Lung (tissue), 12 donors: ENCODE results near the gene GUCD1. TPM values are rescaled to one million over a fixed set of nuclear protein-coding genes. Genes with fewer than 3 reads are reported as not detected.
A peak's percentile ranks its signal among the peaks of the same experiment; 100 is the strongest.

ENCODE experiments used
- ATAC-seq: fragments of 200-7000 bp; cut with Tn5 transposase; one replicate; pipeline ENCODE4 v1.9.1; 2020; ENCODE audit warnings: moderate number of reproducible peaks; ENCODE audit not compliant: insufficient read depth, low FRiP score
- DNase-seq, 3 donors: peaks; one replicate each; pipeline ENCODE4 v3.0.0-alpha.2; 2013 to 2017
- H3K27ac ChIP-seq, 2 donors: one replicate each; pipeline ENCODE4 v1.5.1; 2013; ENCODE audit warnings: mild to moderate bottlenecking in 2 of 2, moderate library complexity in 2 of 2, control low read depth in 1 of 2, inconsistent platforms in 1 of 2, low read depth in 1 of 2, low read length in 1 of 2
- H3K27me3 ChIP-seq, 3 donors: one replicate each; pipeline ENCODE4 v1.5.1; 2013; ENCODE audit warnings: low read length in 2 of 3; ENCODE audit not compliant: control insufficient read depth in 3 of 3, insufficient read depth in 3 of 3
- H3K36me3 ChIP-seq, 4 donors: one replicate each; pipeline ENCODE4 v1.5.1; 2013; ENCODE audit warnings: low read length in 4 of 4, mild to moderate bottlenecking in 1 of 4, moderate library complexity in 1 of 4; ENCODE audit not compliant: control insufficient read depth in 4 of 4, insufficient read depth in 4 of 4
- H3K4me1 ChIP-seq, 5 donors: one replicate each; pipeline ENCODE4 v1.5.1; 2013; ENCODE audit warnings: low read length in 5 of 5, mild to moderate bottlenecking in 2 of 5, moderate library complexity in 1 of 5; ENCODE audit not compliant: control insufficient read depth in 5 of 5, insufficient read depth in 5 of 5
- H3K4me3 ChIP-seq: one replicate; pipeline ENCODE4 v1.5.1; 2013; ENCODE audit warnings: mild to moderate bottlenecking, control low read depth, moderate library complexity
- H3K9ac ChIP-seq, 2 donors: one replicate each; pipeline ENCODE4 v1.5.1; 2013; ENCODE audit warnings: low read length in 2 of 2, control low read depth in 1 of 2; ENCODE audit not compliant: insufficient read depth in 1 of 2
- H3K9me3 ChIP-seq, 4 donors: one replicate each; pipeline ENCODE4 v1.5.1; 2013; ENCODE audit warnings: low read length in 3 of 4, mild to moderate bottlenecking in 1 of 4, moderate library complexity in 1 of 4; ENCODE audit not compliant: control insufficient read depth in 4 of 4, insufficient read depth in 3 of 4
- CTCF ChIP-seq: IDR thresholded peaks from 2 replicates; pipeline ENCODE4 v1.5.1; 2012; ENCODE audit warnings: mild to moderate bottlenecking; ENCODE audit errors: control extremely low read depth, extremely low read depth
- WGBS, 2 donors: extraction: QIAGEN DNeasy Blood & Tissue Kit; methylation state at CpG; one replicate each; pipeline ENCODE4 v1.1.7; 2013; 5-methylcytosine and 5-hydroxymethylcytosine counted together
- polyA plus RNA-seq, 2 donors: library from polyadenylated mRNA; stranded (reverse); fragments of 200-250 nt; gene quantifications; one replicate each; pipeline ENCODE4 v1.2.1, GENCODE V29; 2013
- total RNA-seq, 2 donors: library from RNA; depleted of rRNA in 1 of 2; stranded (reverse); fragments of >200 nt in 1 of 2; gene quantifications; one replicate each; pipeline ENCODE4 v1.2.1, GENCODE V29; 2014 to 2021
- donor health status: control.
- donor health status: control.
- donor health status: Bipolar disorder and iron deficiency.
- donor health status: healthy.
- donor health status: DM: yes; HTN: yes; CAD: no.

The GUCD1 gene
- total and polyA plus RNA-seq, 4 donors, result 87.8 to 130 (median 107) TPM

- no peak overlapping the region for H3K9ac ChIP-seq
- H3K4me1 ChIP-seq, result peaks cover 7 to 32% (median 18%) of the 10 kb centered on the region in 5 donors
- H3K4me3 ChIP-seq, result no peak overlapping the region
- DNase-seq (no peak), ATAC-seq (no peak)
- H3K27me3 ChIP-seq, result no peaks in the 10 kb centered on the region
- 85 to 88% methylated on average over 7 of the region's 7 CpGs for WGBS, 2 donors
- no peaks in the 10 kb centered on the region for H3K36me3 ChIP-seq
- TF ChIP-seq CTCF, result no peak
- peak overlapping the region in 1 of 2 donors; percentile 50 for H3K27ac ChIP-seq
- H3K9me3 ChIP-seq, result no peaks in the 10 kb centered on the region
Measured at GRCh38 chr22:24507716-24508115, 47.2 kb downstream of the GUCD1 start.

GRCh38 chr22:24506802-24507438 is 48.0 kb downstream of the GUCD1 start:
- peaks cover 7 to 32% (median 16%) of the 10 kb centered on the region in 5 donors for H3K4me1 ChIP-seq
- 15 to 29% methylated on average over 6 of the region's 6 CpGs for WGBS, 2 donors
- TF ChIP-seq CTCF, result no peak
- no peak overlapping the region for H3K9ac ChIP-seq
- no peaks in the 10 kb centered on the region for H3K36me3 ChIP-seq
- H3K9me3 ChIP-seq, result no peaks in the 10 kb centered on the region
- peak overlapping the region in 1 of 2 donors; percentile 82 for H3K27ac ChIP-seq
- ATAC-seq, result peak; percentile 59
- peak in 2 of 3 donors; percentile 57 to 68 for DNase-seq
- no peaks in the 10 kb centered on the region for H3K27me3 ChIP-seq
- no peak overlapping the region for H3K4me3 ChIP-seq

- no peak overlapping the region for H3K4me3 ChIP-seq
- TF ChIP-seq CTCF, result no peak
- ATAC-seq (no peak), DNase-seq (no peak)
- peaks cover 0 to 20% (median 8%) of the 10 kb centered on the region in 5 donors for H3K4me1 ChIP-seq
- H3K27me3 ChIP-seq, result no peaks in the 10 kb centered on the region
- no peaks in the 10 kb centered on the region for H3K36me3 ChIP-seq
- WGBS, 2 donors, result 68 to 76% methylated on average over 3 of the region's 3 CpGs
- H3K9ac ChIP-seq, result no peak overlapping the region
- H3K27ac ChIP-seq, result no peak overlapping the region
- no peaks in the 10 kb centered on the region for H3K9me3 ChIP-seq
Measured at GRCh38 chr22:24504956-24505736, 49.8 kb downstream of the GUCD1 start.
